NT2/D1 (cell line): ENCODE results near the gene ULK1.
"Not testable (repeated sequence)": the region's sequence is repeated elsewhere in the genome, so short reads cannot be mapped to it uniquely, and the experiment has no call there.

Experiments
- DNase-seq: peaks from one replicate; pipeline ENCODE4 v3.0.0-alpha.2; 2011; ENCODE audit warnings: low read depth, low spot score
- H3K27me3 ChIP-seq: 2 replicates; pipeline ENCODE4 v1.6.0; 2011; ENCODE audit warnings: mild to moderate bottlenecking; ENCODE audit not compliant: insufficient read length, insufficient read depth
- H3K36me3 ChIP-seq: 2 replicates; pipeline ENCODE4 v1.6.1; 2011; ENCODE audit warnings: mild to moderate bottlenecking, low read length, mixed read lengths; ENCODE audit not compliant: insufficient read depth, insufficient read length
- H3K4me1 ChIP-seq: 2 replicates; pipeline ENCODE4 v1.5.1; 2011; ENCODE audit not compliant: insufficient read depth, insufficient read length
- H3K4me3 ChIP-seq: 2 replicates; pipeline ENCODE4 v1.5.1; 2011; ENCODE audit warnings: low read depth; ENCODE audit not compliant: insufficient read length
- H3K9ac ChIP-seq: 2 replicates; pipeline ENCODE4 v1.6.0; 2011; ENCODE audit warnings: low read depth; ENCODE audit not compliant: insufficient read length
- H3K9me3 ChIP-seq: 2 replicates; pipeline ENCODE4 v1.5.1; 2011; ENCODE audit warnings: mild to moderate bottlenecking, low read length; ENCODE audit not compliant: insufficient read depth
- SUZ12 ChIP-seq: IDR thresholded peaks from 2 replicates; pipeline ENCODE4 v1.6.1; 2011; ENCODE audit not compliant: insufficient read length, insufficient read depth; ENCODE audit errors: extremely low read depth
- YY1 ChIP-seq: IDR thresholded peaks from 2 replicates; pipeline ENCODE4 v1.6.1; 2011; ENCODE audit not compliant: insufficient read length, insufficient read depth
- ZNF274 ChIP-seq: IDR thresholded peaks from 2 replicates; pipeline ENCODE4 v1.6.1; 2011; ENCODE audit warnings: mild to moderate bottlenecking, low read depth, low read length

Gene ULK1

GRCh38 chr12:131885543-131886057, 8.8 kb upstream of the ULK1 start:
- Histone ChIP-seq H3K9ac (no peak overlapping the region), H3K4me3 (no peak overlapping the region), H3K9me3 (peaks cover 23% of the 10 kb centered on the region; the same call in 1 of the 2 replicates), H3K4me1 (peaks cover 13% of the 10 kb centered on the region), H3K36me3 (no peaks in the 10 kb centered on the region), H3K27me3 (no peaks in the 10 kb centered on the region)
- no peak for TF ChIP-seq ZNF274
- no peak for DNase-seq

- not testable (repeated sequence) for H3K36me3 ChIP-seq, H3K9ac ChIP-seq, DNase-seq, H3K27me3 ChIP-seq, H3K9me3 ChIP-seq, H3K4me3 ChIP-seq
- peaks cover 20% of the 10 kb centered on the region for H3K4me1 ChIP-seq
These were observed 2.7 kb upstream of the ULK1 start for GRCh38 chr12:131891722-131892121.

DNA sequence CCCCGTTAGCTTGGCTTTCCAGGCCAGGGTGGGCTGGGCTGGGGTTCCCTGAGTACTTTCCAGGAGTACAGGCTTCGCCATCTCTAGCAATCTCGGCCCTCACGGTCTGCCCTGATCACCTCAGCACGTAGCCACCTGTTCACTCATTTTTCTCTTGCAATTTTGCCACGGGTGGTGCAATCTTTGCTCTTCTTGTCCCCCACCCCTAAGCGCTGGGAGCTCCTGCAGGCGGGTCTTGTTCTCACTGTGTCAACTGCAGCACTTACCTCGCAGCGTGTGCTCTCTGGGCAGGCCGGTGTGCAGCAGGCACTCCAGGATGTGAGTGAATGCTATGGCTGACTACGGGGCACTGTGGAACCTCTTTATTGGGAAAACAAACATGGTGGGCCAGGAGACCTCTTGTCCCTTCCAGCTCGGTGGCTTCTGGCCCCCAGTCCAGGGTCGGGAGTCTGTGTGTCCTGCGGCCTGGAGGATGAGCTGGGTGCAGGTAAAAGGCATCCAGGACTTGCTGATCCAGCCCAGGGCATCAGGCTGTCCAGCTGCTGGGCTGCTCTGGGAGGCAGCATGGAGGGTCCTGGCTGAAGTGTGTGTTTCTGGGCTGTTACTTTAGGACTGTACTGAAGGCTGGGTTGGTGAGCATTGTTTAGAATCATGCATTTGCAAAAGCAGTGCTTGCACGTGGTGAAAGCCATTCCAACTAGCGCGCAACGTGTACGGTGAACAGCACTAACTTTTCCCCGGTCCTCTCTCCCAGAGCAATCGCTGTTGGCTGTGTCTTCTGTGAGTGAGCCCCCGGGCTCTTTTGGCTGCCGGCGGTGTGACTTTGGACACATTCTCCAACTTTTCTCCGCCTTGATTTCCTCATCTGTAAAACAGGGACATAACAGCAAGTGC, 1.5 kb upstream of the ULK1 start:
- Histone ChIP-seq H3K4me3 (no peak overlapping the region), H3K9ac (no peak overlapping the region), H3K9me3 (no peaks in the 10 kb centered on the region), H3K27me3 (no peaks in the 10 kb centered on the region), H3K36me3 (peaks cover 11% of the 10 kb centered on the region), H3K4me1 (peaks cover 23% of the 10 kb centered on the region)
- TF ChIP-seq SUZ12 (no peak), YY1 (no peak), ZNF274 (no peak)
- DNase-seq, result no peak

GRCh38 chr12:131893605-131894312, 663 bp upstream of the ULK1 start:
- DNase-seq, result no peak
- TF ChIP-seq SUZ12, result no peak
- H3K4me3 ChIP-seq, result no peak overlapping the region
- H3K4me1 ChIP-seq, result peaks cover 21% of the 10 kb centered on the region
- no peak overlapping the region for H3K9ac ChIP-seq
- H3K27me3 ChIP-seq, result no peaks in the 10 kb centered on the region
- H3K36me3 ChIP-seq, result peaks cover 11% of the 10 kb centered on the region
- no peaks in the 10 kb centered on the region for H3K9me3 ChIP-seq

- TF ChIP-seq ZNF274 (no peak), SUZ12 (no peak), YY1 (no peak)
- no peak for DNase-seq
- Histone ChIP-seq H3K36me3 (peaks cover 11% of the 10 kb centered on the region), H3K9ac (peak overlapping the region; percentile 87), H3K4me1 (peaks cover 21% of the 10 kb centered on the region), H3K9me3 (no peaks in the 10 kb centered on the region), H3K4me3 (peak overlapping the region; percentile 52), H3K27me3 (no peaks in the 10 kb centered on the region)
These were observed 688 bp downstream of the ULK1 start for GRCh38 chr12:131894981-131895639.

- no peak for DNase-seq
- H3K27me3 ChIP-seq, result no peaks in the 10 kb centered on the region
- H3K4me1 ChIP-seq, result peaks cover 24% of the 10 kb centered on the region
- peak overlapping the region; percentile 87 for H3K9ac ChIP-seq
- H3K36me3 ChIP-seq, result peaks cover 14% of the 10 kb centered on the region
- H3K4me3 ChIP-seq, result peak overlapping the region; percentile 52
- TF ChIP-seq ZNF274 (no peak), YY1 (no peak), SUZ12 (no peak)
- no peaks in the 10 kb centered on the region for H3K9me3 ChIP-seq
These were observed 1.2 kb downstream of the ULK1 start for GRCh38 chr12:131895640-131896079.
